Measurements from ENCODE around the gene RPL7A. TPM values are rescaled to one million over a fixed set of nuclear protein-coding genes. Genes with fewer than 3 reads are reported as not detected.

Gene RPL7A
- total RNA-seq, 1 experiment from 2014 or later, result 904 TPM

DNA sequence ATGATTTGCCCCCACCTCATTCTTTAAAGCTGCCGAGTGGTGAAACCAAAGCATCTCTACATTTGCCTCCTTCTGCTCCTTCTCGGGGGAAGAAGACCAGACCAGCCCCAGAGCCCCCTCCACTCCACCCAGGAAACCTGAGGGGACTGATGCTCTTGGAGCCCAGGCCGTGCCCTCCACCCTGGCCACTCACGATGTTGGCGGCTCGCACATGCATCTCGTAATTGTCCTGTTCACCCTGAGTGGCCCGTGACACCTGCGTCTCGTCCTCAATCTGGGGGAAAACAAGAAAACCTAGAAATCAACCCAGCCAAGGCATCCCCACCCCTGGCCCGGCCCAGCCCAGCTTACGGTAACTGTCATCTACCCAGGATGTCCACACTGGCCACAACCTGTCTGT lies 3.0 kb upstream of the RPL7A start:
- no peak for DNase-seq
- no peaks in the 10 kb centered on the region for H3K27me3 Mint-ChIP-seq (ENCODE audit: unreplicated experiment)
- no peak overlapping the region for H3K27ac Mint-ChIP-seq (ENCODE audit: unreplicated experiment)
- H3K9me3 Mint-ChIP-seq (ENCODE audit: low read depth, unreplicated experiment), result no peaks in the 10 kb centered on the region
- BruUV-seq (replicated peaks), result no TSS peak
- H3K36me3 Mint-ChIP-seq (ENCODE audit: insufficient read depth, unreplicated experiment), result peaks cover 43% of the 10 kb centered on the region
- H3K4me1 Mint-ChIP-seq (ENCODE audit: low read depth, unreplicated experiment), result peaks cover 4% of the 10 kb centered on the region
- CTCF ChIA-PET, result no interaction called here
- no peak overlapping the region for H3K4me3 Mint-ChIP-seq (ENCODE audit: low read depth, unreplicated experiment)
- TF ChIP-seq, protein P1, sequence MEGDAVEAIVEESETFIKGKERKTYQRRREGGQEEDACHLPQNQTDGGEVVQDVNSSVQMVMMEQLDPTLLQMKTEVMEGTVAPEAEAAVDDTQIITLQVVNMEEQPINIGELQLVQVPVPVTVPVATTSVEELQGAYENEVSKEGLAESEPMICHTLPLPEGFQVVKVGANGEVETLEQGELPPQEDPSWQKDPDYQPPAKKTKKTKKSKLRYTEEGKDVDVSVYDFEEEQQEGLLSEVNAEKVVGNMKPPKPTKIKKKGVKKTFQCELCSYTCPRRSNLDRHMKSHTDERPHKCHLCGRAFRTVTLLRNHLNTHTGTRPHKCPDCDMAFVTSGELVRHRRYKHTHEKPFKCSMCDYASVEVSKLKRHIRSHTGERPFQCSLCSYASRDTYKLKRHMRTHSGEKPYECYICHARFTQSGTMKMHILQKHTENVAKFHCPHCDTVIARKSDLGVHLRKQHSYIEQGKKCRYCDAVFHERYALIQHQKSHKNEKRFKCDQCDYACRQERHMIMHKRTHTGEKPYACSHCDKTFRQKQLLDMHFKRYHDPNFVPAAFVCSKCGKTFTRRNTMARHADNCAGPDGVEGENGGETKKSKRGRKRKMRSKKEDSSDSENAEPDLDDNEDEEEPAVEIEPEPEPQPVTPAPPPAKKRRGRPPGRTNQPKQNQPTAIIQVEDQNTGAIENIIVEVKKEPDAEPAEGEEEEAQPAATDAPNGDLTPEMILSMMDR (IDR thresholded peaks at IDR 0.05; ENCODE audit: unreplicated experiment), result no peak
- intact Hi-C loops (cut with micrococcal nuclease; ENCODE audit: unreplicated experiment), result loop anchor here (10.0 kb wide), 1 partner anchor 60 kb away; no protein-coding TSS in a partner anchor

- Mint-ChIP-seq H3K27me3 (ENCODE audit: unreplicated experiment) (no peaks in the 10 kb centered on the region), H3K27ac (ENCODE audit: unreplicated experiment) (no peak overlapping the region), H3K9me3 (ENCODE audit: low read depth, unreplicated experiment) (no peaks in the 10 kb centered on the region), H3K36me3 (ENCODE audit: insufficient read depth, unreplicated experiment) (peaks cover 49% of the 10 kb centered on the region), H3K4me1 (ENCODE audit: low read depth, unreplicated experiment) (peaks cover 6% of the 10 kb centered on the region), H3K4me3 (ENCODE audit: low read depth, unreplicated experiment) (no peak overlapping the region)
- no TSS peak for BruUV-seq (replicated peaks)
- CTCF ChIA-PET, result no interaction called here
- TF ChIP-seq, protein P1 (IDR thresholded peaks at IDR 0.05; ENCODE audit: unreplicated experiment), result no peak
- DNase-seq, result no peak
- intact Hi-C loops (cut with micrococcal nuclease; ENCODE audit: unreplicated experiment), result loop anchor here (10.0 kb wide), 1 partner anchor 59 kb away; no protein-coding TSS in a partner anchor
Observed at GRCh38 chr9:133345596-133345995, 2.4 kb upstream of the RPL7A start.

DNA sequence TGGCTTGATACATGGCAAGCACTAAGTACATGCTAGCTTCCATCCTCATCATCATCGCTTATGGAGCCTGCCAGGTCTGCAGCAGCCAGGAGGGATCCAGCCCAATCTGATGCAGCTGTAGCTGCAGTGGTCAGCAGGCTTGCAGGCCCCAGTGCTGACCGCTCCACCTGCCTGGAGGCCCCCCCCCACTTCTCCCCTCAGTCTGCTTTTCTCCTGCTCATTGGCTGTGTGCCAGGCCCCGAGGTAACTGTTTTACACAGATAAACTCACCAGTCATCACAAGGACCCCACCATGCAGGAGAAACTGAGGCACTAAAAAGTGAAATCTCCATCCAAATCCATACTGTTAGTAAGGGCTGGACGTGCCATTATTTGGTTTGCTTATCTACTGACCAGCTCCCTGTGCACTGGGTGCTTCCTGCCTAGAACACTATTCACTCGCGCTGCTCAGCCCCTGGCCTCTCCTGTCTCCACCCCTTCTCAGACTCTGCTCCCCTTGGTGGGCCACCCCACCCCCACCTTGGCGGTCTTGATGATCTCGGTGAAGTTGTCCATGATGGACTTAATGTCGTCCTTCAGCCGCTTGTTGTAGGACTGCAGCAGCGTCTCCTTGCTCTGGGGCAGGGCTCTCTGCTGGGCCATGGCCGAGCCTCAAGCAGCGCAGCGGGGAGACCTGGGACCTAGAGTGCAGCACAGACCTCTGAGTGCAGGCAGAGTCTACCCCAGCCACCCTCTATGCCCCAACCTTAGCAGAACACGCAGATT lies 1.8 kb upstream of the RPL7A start:
- no TSS peak for BruUV-seq (replicated peaks)
- H3K36me3 Mint-ChIP-seq (ENCODE audit: insufficient read depth, unreplicated experiment), result peaks cover 52% of the 10 kb centered on the region
- H3K4me3 Mint-ChIP-seq (ENCODE audit: low read depth, unreplicated experiment), result peak overlapping the region; percentile 82
- H3K4me1 Mint-ChIP-seq (ENCODE audit: low read depth, unreplicated experiment), result peaks cover 6% of the 10 kb centered on the region
- intact Hi-C loops (cut with micrococcal nuclease; ENCODE audit: unreplicated experiment), result loop anchor here (10.0 kb wide), 1 partner anchor 59 kb away; no protein-coding TSS in a partner anchor
- H3K9me3 Mint-ChIP-seq (ENCODE audit: low read depth, unreplicated experiment), result no peaks in the 10 kb centered on the region
- H3K27me3 Mint-ChIP-seq (ENCODE audit: unreplicated experiment), result no peaks in the 10 kb centered on the region
- TF ChIP-seq, protein P1 (IDR thresholded peaks at IDR 0.05; ENCODE audit: unreplicated experiment), result no peak
- CTCF ChIA-PET, result no interaction called here
- DNase-seq, result no peak
- H3K27ac Mint-ChIP-seq (ENCODE audit: unreplicated experiment), result no peak overlapping the region

GRCh38 chr9:133347515-133347984 lies 468 bp upstream of the RPL7A start:
- TF ChIP-seq, protein P1 (IDR thresholded peaks at IDR 0.05; ENCODE audit: unreplicated experiment), result no peak
- peaks cover 53% of the 10 kb centered on the region for H3K36me3 Mint-ChIP-seq (ENCODE audit: insufficient read depth, unreplicated experiment)
- no peaks in the 10 kb centered on the region for H3K9me3 Mint-ChIP-seq (ENCODE audit: low read depth, unreplicated experiment)
- H3K27ac Mint-ChIP-seq (ENCODE audit: unreplicated experiment), result peak overlapping the region; percentile 92
- H3K4me1 Mint-ChIP-seq (ENCODE audit: low read depth, unreplicated experiment), result peaks cover 6% of the 10 kb centered on the region
- BruUV-seq (replicated peaks), result no TSS peak
- no peaks in the 10 kb centered on the region for H3K27me3 Mint-ChIP-seq (ENCODE audit: unreplicated experiment)
- peak; percentile 21 for DNase-seq
- H3K4me3 Mint-ChIP-seq (ENCODE audit: low read depth, unreplicated experiment), result peak overlapping the region; percentile 82
- intact Hi-C loops (cut with micrococcal nuclease; ENCODE audit: unreplicated experiment), result loop anchor here (10.0 kb wide), 1 partner anchor 57 kb away; no protein-coding TSS in a partner anchor
- CTCF ChIA-PET, result interaction anchor here (0.7 to 1.0 kb wide), 3 partner anchors 9 to 162 kb away, joined by 3 read pairs; partner anchors contain the start of genes SURF1 and SURF2

Data from Calu3 (cell line).